Panc1 (cell line): Measurements from ENCODE around the gene PROK2. TPM values are rescaled to one million over a fixed set of nuclear protein-coding genes. Genes with fewer than 3 reads are reported as not detected.

Experiments used
- ATAC-seq: fragments of 200-7000 bp; cut with Tn5 transposase; 2 replicates; pipeline ENCODE4 v1.9.1; 2020; ENCODE audit warnings: mild to moderate bottlenecking, moderate library complexity
- BruUV-seq: library from RNA; stranded (reverse); fragments of 400-500 nt; replicated peaks from 2 replicates; lab custom pipeline; 2021; lab: Mats Ljungman, UMichigan
- CTCF ChIA-PET: fragments of 300-600 bp; sonication (Branson Sonifier 250); formaldehyde crosslinking; loops from one replicate; lab custom pipeline; 2022; ENCODE audit warnings: antibody characterized with exemption; lab: Charles Lee
- POLR2A ChIA-PET: fragments of 300-600 bp; sonication (Branson Sonifier 250); formaldehyde crosslinking; loops from one replicate; lab custom pipeline; 2022; ENCODE audit warnings: antibody characterized with exemption; lab: Charles Lee
- DNase-seq: peaks from one replicate; pipeline ENCODE4 v3.0.0-alpha.2; 2010; ENCODE audit warnings: low read depth, low spot score
- H3K27ac ChIP-seq: 2 replicates; pipeline ENCODE4 v1.5.1; 2011; ENCODE audit warnings: mild to moderate bottlenecking, low read length, inconsistent platforms
- H3K27me3 ChIP-seq: fragments of 200-500 bp; sonication (Bioruptor generic); 2 replicates; pipeline ENCODE4 v1.6.0; 2014; ENCODE audit warnings: low read length, inconsistent platforms; ENCODE audit not compliant: control insufficient read depth, insufficient read depth
- H3K36me3 ChIP-seq: fragments of 200-500 bp; sonication (Bioruptor generic); 2 replicates; pipeline ENCODE4 v1.5.1; 2014; ENCODE audit warnings: inconsistent platforms, mild to moderate bottlenecking, low read length, moderate library complexity; ENCODE audit not compliant: control insufficient read depth, insufficient read depth
- H3K4me1 ChIP-seq: 2 replicates; pipeline ENCODE4 v1.5.1; 2011; ENCODE audit warnings: inconsistent platforms, mild to moderate bottlenecking, low read length, moderate library complexity; ENCODE audit not compliant: control insufficient read depth, insufficient read depth
- H3K4me3 ChIP-seq, 2 experiments: 2 replicates each; pipeline ENCODE4 v1.5.1; 2011 to 2012; ENCODE audit warnings: low read depth in 2 of 2, low read length in 2 of 2, mild to moderate bottlenecking in 2 of 2, inconsistent platforms in 1 of 2, moderate library complexity in 1 of 2
- H3K9me3 ChIP-seq: fragments of 200-500 bp; sonication (Bioruptor generic); 2 replicates; pipeline ENCODE4 v1.5.1; 2014; ENCODE audit warnings: low read depth, mild to moderate bottlenecking, inconsistent platforms, low read length, moderate library complexity; ENCODE audit not compliant: control insufficient read depth, insufficient read depth
- POLR2AphosphoS5 ChIP-seq: IDR thresholded peaks from 2 replicates; pipeline ENCODE4 v1.6.1; 2012; ENCODE audit warnings: mild to moderate bottlenecking, low read depth, low read length, moderate library complexity
- SIN3A ChIP-seq: IDR thresholded peaks from 2 replicates; pipeline ENCODE4 v1.6.1; 2012; ENCODE audit warnings: low read depth, mild to moderate bottlenecking, low read length, moderate library complexity, borderline replicate concordance; ENCODE audit not compliant: insufficient read depth
- TCF7L2 ChIP-seq: IDR thresholded peaks from 2 replicates; pipeline ENCODE4 v1.6.1; 2011; ENCODE audit warnings: mild to moderate bottlenecking, low read depth, low read length, inconsistent platforms
- in situ Hi-C: cut with HindIII; loops from 2 replicates; pipeline ENCODE4 v1.10.0; 2016; ENCODE audit warnings: low sequenced_read_pairs, low pct_unique_long_range_greater_than_20kb
- intact Hi-C: fragments of 100-400 bp; cut with micrococcal nuclease; formaldehyde crosslinking; loops from one replicate; pipeline ENCODE4 v1.10.0; 2022; ENCODE audit not compliant: unreplicated experiment
- total RNA-seq: library from RNA; stranded (reverse); gene quantifications from one replicate; pipeline ENCODE4 v1.2.1, GENCODE V29; 2021; ENCODE audit not compliant: unreplicated experiment
- TF ChIP-seq, protein P1 (sequence below): fragments of 450-650 bp; IDR thresholded peaks from 2 replicates; pipeline ENCODE4 v1.5.1; 2017; ENCODE audit warnings: mild to moderate bottlenecking
- TF ChIP-seq, protein P2 (sequence below), 2 experiments: IDR thresholded peaks; 2 replicates each; pipeline ENCODE4 v1.6.1; 2011 to 2012; ENCODE audit warnings: low read depth in 2 of 2, control low read depth in 1 of 2, low read length in 1 of 2, mild to moderate bottlenecking in 1 of 2, moderate library complexity in 1 of 2; ENCODE audit not compliant: insufficient read depth in 1 of 2

PROK2 gene
- total RNA-seq, 1 experiment from 2014 or later = not detected

DNA sequence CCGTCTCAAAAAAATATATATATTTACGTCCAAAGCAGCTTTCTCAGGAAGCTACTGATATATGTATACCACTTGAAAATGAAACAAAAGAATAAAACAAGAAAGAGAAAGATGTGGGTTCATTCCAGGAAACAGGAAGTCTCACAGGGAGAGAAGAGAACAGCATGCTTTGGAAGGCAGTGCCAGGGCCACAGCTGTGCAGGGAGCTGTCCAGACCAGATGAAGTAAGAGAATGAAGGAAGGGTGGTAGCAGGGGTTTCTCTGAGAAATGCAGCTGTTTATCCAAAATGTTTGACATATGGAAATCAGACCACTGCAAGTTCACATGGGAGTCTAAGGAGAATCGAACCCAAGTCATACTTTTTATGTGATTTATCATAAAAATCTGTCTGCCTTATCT, 40.2 kb downstream of the PROK2 start:
- BruUV-seq = no TSS peak
- H3K27me3 ChIP-seq = no peaks in the 10 kb centered on the region
- DNase-seq (no peak), ATAC-seq (no peak)
- CTCF ChIA-PET = no interaction called here
- no peak overlapping the region for H3K4me3 ChIP-seq
- TF ChIP-seq TCF7L2 (no peak), POLR2AphosphoS5 (no peak), SIN3A (no peak)
- TF ChIP-seq, protein P1, sequence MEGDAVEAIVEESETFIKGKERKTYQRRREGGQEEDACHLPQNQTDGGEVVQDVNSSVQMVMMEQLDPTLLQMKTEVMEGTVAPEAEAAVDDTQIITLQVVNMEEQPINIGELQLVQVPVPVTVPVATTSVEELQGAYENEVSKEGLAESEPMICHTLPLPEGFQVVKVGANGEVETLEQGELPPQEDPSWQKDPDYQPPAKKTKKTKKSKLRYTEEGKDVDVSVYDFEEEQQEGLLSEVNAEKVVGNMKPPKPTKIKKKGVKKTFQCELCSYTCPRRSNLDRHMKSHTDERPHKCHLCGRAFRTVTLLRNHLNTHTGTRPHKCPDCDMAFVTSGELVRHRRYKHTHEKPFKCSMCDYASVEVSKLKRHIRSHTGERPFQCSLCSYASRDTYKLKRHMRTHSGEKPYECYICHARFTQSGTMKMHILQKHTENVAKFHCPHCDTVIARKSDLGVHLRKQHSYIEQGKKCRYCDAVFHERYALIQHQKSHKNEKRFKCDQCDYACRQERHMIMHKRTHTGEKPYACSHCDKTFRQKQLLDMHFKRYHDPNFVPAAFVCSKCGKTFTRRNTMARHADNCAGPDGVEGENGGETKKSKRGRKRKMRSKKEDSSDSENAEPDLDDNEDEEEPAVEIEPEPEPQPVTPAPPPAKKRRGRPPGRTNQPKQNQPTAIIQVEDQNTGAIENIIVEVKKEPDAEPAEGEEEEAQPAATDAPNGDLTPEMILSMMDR = no peak
- TF ChIP-seq, protein P2, sequence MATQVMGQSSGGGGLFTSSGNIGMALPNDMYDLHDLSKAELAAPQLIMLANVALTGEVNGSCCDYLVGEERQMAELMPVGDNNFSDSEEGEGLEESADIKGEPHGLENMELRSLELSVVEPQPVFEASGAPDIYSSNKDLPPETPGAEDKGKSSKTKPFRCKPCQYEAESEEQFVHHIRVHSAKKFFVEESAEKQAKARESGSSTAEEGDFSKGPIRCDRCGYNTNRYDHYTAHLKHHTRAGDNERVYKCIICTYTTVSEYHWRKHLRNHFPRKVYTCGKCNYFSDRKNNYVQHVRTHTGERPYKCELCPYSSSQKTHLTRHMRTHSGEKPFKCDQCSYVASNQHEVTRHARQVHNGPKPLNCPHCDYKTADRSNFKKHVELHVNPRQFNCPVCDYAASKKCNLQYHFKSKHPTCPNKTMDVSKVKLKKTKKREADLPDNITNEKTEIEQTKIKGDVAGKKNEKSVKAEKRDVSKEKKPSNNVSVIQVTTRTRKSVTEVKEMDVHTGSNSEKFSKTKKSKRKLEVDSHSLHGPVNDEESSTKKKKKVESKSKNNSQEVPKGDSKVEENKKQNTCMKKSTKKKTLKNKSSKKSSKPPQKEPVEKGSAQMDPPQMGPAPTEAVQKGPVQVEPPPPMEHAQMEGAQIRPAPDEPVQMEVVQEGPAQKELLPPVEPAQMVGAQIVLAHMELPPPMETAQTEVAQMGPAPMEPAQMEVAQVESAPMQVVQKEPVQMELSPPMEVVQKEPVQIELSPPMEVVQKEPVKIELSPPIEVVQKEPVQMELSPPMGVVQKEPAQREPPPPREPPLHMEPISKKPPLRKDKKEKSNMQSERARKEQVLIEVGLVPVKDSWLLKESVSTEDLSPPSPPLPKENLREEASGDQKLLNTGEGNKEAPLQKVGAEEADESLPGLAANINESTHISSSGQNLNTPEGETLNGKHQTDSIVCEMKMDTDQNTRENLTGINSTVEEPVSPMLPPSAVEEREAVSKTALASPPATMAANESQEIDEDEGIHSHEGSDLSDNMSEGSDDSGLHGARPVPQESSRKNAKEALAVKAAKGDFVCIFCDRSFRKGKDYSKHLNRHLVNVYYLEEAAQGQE (IDR thresholded peaks at IDR 0.05; ENCODE audit: insufficient read depth in 1 of 2, low read depth in 2 of 2, low read length in 1 of 2) = no peak
- no peaks in the 10 kb centered on the region for H3K4me1 ChIP-seq
- H3K27ac ChIP-seq = no peak overlapping the region
- H3K36me3 ChIP-seq = no peaks in the 10 kb centered on the region
- intact Hi-C loops = no loop called here
- peaks cover 6% of the 10 kb centered on the region; the same call in 1 of the 2 replicates for H3K9me3 ChIP-seq
- in situ Hi-C loops = no loop called here
- POLR2A ChIA-PET = no interaction called here

DNA sequence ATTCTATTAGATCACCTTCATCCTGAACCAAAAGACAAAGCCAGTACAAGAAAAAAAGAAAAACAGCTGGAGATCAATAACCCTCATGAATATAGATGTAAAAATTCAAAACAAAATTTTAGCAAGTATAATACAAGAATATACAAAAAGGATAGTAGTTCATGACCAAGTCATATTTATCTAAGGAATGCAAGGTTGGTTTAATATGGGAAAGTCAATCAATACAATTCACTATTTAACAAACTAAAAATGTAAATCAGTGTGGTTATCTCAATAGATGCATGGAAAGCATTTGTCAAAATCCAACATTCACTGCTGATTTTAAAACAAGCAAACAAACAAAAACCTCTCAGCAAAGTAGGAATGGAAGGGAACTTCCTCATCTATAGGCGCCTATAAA, 42.3 kb downstream of the PROK2 start:
- ATAC-seq (no peak), DNase-seq (no peak)
- Histone ChIP-seq H3K27me3 (no peaks in the 10 kb centered on the region), H3K36me3 (no peaks in the 10 kb centered on the region), H3K27ac (no peak overlapping the region), H3K4me3 (no peak overlapping the region), H3K9me3 (peaks cover 6% of the 10 kb centered on the region; the same call in 1 of the 2 replicates), H3K4me1 (no peaks in the 10 kb centered on the region)
- in situ Hi-C loops (no loop called here), intact Hi-C loops (no loop called here)
- TF ChIP-seq, protein P1 = no peak
- no TSS peak for BruUV-seq
- ChIA-PET POLR2A (no interaction called here), CTCF (no interaction called here)

DNA sequence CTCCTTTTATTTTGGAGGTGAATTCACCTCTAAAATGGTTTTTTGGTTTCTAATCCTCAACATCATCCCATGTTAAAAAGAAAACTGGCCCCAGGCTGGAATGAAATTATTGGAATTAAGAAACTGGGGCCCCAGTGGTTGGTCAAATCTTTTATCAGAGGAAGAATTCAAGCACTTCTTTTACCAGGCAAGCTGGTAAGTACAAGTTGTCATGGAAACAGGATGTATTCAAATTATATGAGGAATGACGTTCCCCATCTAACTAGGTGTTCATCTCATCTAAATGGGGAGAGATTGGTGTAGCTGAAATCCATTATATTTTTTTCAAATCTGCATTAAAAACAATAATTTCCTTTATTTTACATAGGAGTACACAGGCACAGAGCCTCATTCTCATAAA, 50.1 kb downstream of the PROK2 start:
- TF ChIP-seq SIN3A (no peak), TCF7L2 (no peak), POLR2AphosphoS5 (no peak)
- TF ChIP-seq, protein P1 = no peak
- TF ChIP-seq, protein P2 (IDR thresholded peaks at IDR 0.05; ENCODE audit: insufficient read depth in 1 of 2, low read depth in 2 of 2, low read length in 1 of 2) = no peak
- H3K4me3 ChIP-seq = no peak overlapping the region
- POLR2A ChIA-PET = no interaction called here
- BruUV-seq = no TSS peak
- in situ Hi-C loops = no loop called here
- DNase-seq (no peak), ATAC-seq (no peak)
- H3K36me3 ChIP-seq = no peaks in the 10 kb centered on the region
- no peaks in the 10 kb centered on the region for H3K27me3 ChIP-seq
- no peaks in the 10 kb centered on the region for H3K4me1 ChIP-seq
- H3K9me3 ChIP-seq = no peaks in the 10 kb centered on the region
- H3K27ac ChIP-seq = no peak overlapping the region
- intact Hi-C loops = no loop called here
- CTCF ChIA-PET = no interaction called here
